Calu3 (cell line): ENCODE measurements around the gene LYSMD2. TPM values are rescaled to one million over a fixed set of nuclear protein-coding genes. Genes with fewer than 3 reads are reported as not detected.
A peak's percentile ranks its signal among the peaks of the same experiment; 100 is the strongest.

Source experiments
- BruUV-seq: library from RNA; stranded (reverse); fragments of 400-500 nt; replicated peaks from 2 replicates; lab custom pipeline; 2021; lab: Mats Ljungman, UMichigan
- CTCF ChIA-PET: fragments of 300-600 bp; sonication (Branson Sonifier 250); formaldehyde crosslinking; loops from one replicate; lab custom pipeline; 2022; ENCODE audit warnings: antibody characterized with exemption; lab: Charles Lee
- DNase-seq: peaks from one replicate; pipeline ENCODE4 v3.0.0; 2022
- H3K27ac Mint-ChIP-seq: one replicate; pipeline ENCODE4 v1.8.0; 2022; ENCODE audit warnings: mixed read lengths; ENCODE audit not compliant: unreplicated experiment
- H3K27me3 Mint-ChIP-seq: one replicate; pipeline ENCODE4 v1.8.0; 2022; ENCODE audit warnings: mixed read lengths; ENCODE audit not compliant: unreplicated experiment
- H3K36me3 Mint-ChIP-seq: one replicate; pipeline ENCODE4 v1.8.0; 2022; ENCODE audit warnings: mild to moderate bottlenecking, moderate library complexity, mixed read lengths; ENCODE audit not compliant: insufficient read depth, unreplicated experiment
- H3K4me1 Mint-ChIP-seq: one replicate; pipeline ENCODE4 v1.8.0; 2022; ENCODE audit warnings: mild to moderate bottlenecking, low read depth, mixed read lengths; ENCODE audit not compliant: unreplicated experiment
- H3K4me3 Mint-ChIP-seq: one replicate; pipeline ENCODE4 v1.8.0; 2022; ENCODE audit warnings: mild to moderate bottlenecking, low read depth, moderate library complexity, mixed read lengths; ENCODE audit not compliant: unreplicated experiment
- H3K9me3 Mint-ChIP-seq: one replicate; pipeline ENCODE4 v1.8.0; 2022; ENCODE audit warnings: low read depth, mixed read lengths; ENCODE audit not compliant: unreplicated experiment
- CTCF ChIP-seq: fragments of 200-600 bp; IDR thresholded peaks from one replicate; pipeline ENCODE4 v1.8.0; 2022; ENCODE audit warnings: antibody characterized with exemption; ENCODE audit not compliant: unreplicated experiment
- intact Hi-C: fragments of 100-400 bp; cut with micrococcal nuclease; formaldehyde crosslinking; loops from one replicate; pipeline ENCODE4 v1.10.0; 2022; ENCODE audit not compliant: unreplicated experiment
- total RNA-seq: library from RNA; stranded (reverse); gene quantifications from 2 replicates; pipeline ENCODE4 v1.2.3, GENCODE V29; 2022

The LYSMD2 gene
- total RNA-seq, 1 experiment from 2014 or later: 14.3 TPM

- Mint-ChIP-seq H3K27me3 (peaks cover 94% of the 10 kb centered on the region), H3K9me3 (no peaks in the 10 kb centered on the region), H3K4me1 (no peaks in the 10 kb centered on the region), H3K4me3 (no peak overlapping the region), H3K27ac (no peak overlapping the region), H3K36me3 (no peaks in the 10 kb centered on the region)
- BruUV-seq: no TSS peak
- CTCF ChIA-PET: no interaction called here
- TF ChIP-seq CTCF: no peak
- no peak for DNase-seq
- intact Hi-C loops: no loop called here
These were observed 48.6 kb downstream of the LYSMD2 start for GRCh38 chr15:51688863-51689262.

DNA sequence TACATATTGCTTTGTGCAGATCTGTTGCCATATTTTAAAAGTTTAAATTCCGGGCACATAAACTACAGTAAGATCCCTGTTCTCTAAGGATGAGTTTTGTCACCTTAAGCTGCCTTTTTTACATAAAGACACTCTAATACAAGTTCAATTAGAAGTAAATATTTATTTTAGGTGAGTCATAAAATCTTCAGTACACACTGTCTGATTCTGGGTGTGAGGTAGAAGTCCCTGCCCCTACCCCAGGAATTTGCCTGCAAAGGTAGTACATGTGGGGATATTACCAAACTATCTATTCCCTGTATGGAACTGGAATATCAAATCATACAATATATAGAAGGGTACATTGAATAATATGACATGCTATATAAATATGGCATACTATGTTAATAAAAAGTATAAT is 49.9 kb downstream of the LYSMD2 start:
- DNase-seq: no peak
- Mint-ChIP-seq H3K4me3 (no peak overlapping the region), H3K4me1 (no peaks in the 10 kb centered on the region), H3K27me3 (peaks cover 93% of the 10 kb centered on the region), H3K9me3 (no peaks in the 10 kb centered on the region), H3K27ac (no peak overlapping the region), H3K36me3 (no peaks in the 10 kb centered on the region)
- no peak for TF ChIP-seq CTCF
- intact Hi-C loops: no loop called here
- CTCF ChIA-PET: no interaction called here
- no TSS peak for BruUV-seq

- DNase-seq: peak; percentile 84
- H3K4me1 Mint-ChIP-seq: no peaks in the 10 kb centered on the region
- intact Hi-C loops: no loop called here
- no peak for TF ChIP-seq CTCF
- peak within 1 kb of the TSS; percentile 40 for H3K4me3 Mint-ChIP-seq
- no peak within 1 kb of the TSS for H3K27ac Mint-ChIP-seq
- BruUV-seq: no TSS peak
- H3K27me3 Mint-ChIP-seq: peaks cover 59% of the 10 kb centered on the region
- no peaks in the 10 kb centered on the region for H3K9me3 Mint-ChIP-seq
- CTCF ChIA-PET: interaction anchor here (0.6 kb wide), 2 partner anchors 203 to 881 kb away, joined by 4 to 5 read pairs; no protein-coding TSS in a partner anchor
- no peaks in the 10 kb centered on the region for H3K36me3 Mint-ChIP-seq
These were observed 56.0 kb downstream of the LYSMD2 start, which contains the start of gene SCG3 for GRCh38 chr15:51681303-51681963. SCG3 (plus strand) TSS chr15:51681503; CDS start chr15:51681756, 253 bp downstream.

DNA sequence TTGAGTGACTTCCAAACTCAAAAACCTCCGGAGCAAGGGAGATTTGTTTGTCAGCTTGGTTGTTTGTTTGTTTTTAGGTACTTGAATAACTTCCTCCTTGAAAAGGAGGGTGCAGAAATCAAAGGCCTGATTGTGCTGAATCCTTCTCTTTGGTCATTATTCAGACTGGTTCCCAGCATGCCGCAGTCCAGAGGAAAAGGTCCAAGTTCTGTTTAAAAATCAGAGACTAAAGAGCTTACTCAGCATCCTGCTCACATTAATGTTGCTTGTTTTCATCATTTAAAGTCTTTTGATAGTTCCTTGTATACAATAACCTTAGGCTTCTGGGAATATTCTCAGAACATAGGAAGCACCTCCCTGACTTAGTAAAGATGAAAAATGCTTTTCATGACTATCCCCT is 57.1 kb downstream of the LYSMD2 start:
- CTCF ChIA-PET: no interaction called here
- Mint-ChIP-seq H3K4me1 (no peaks in the 10 kb centered on the region), H3K36me3 (no peaks in the 10 kb centered on the region), H3K27me3 (peaks cover 63% of the 10 kb centered on the region), H3K27ac (no peak overlapping the region), H3K4me3 (no peak overlapping the region), H3K9me3 (no peaks in the 10 kb centered on the region)
- BruUV-seq: no TSS peak
- intact Hi-C loops: no loop called here
- TF ChIP-seq CTCF: no peak
- DNase-seq: no peak
